Subcutaneous abdominal adipose tissue (tissue), 5 donors: Measurements from ENCODE around the gene NAB1.
"Not testable (repeated sequence)": the region's sequence is repeated elsewhere in the genome, so short reads cannot be mapped to it uniquely, and the experiment has no call there.

Experiments
- H3K27ac ChIP-seq: one replicate; pipeline ENCODE4 v1.7.0; 2013; ENCODE audit warnings: low read depth, mild to moderate bottlenecking, inconsistent platforms, low read length, moderate library complexity
- H3K27me3 ChIP-seq, 5 donors: one replicate each; pipeline ENCODE4 v1.7.0; 2013; ENCODE audit warnings: low read length in 5 of 5, inconsistent platforms in 1 of 5; ENCODE audit not compliant: control insufficient read depth in 5 of 5, insufficient read depth in 4 of 5
- H3K36me3 ChIP-seq, 5 donors: one replicate each; pipeline ENCODE4 v1.7.0; 2013; ENCODE audit warnings: low read length in 5 of 5; ENCODE audit not compliant: control insufficient read depth in 5 of 5, insufficient read depth in 5 of 5
- H3K4me1 ChIP-seq, 5 donors: one replicate each; pipeline ENCODE4 v1.7.0; 2013; ENCODE audit warnings: low read length in 5 of 5, mild to moderate bottlenecking in 3 of 5, moderate library complexity in 1 of 5; ENCODE audit not compliant: control insufficient read depth in 5 of 5, insufficient read depth in 5 of 5
- H3K4me3 ChIP-seq, 5 donors: one replicate each; pipeline ENCODE4 v1.7.0; 2013; ENCODE audit warnings: low read length in 5 of 5, low read depth in 1 of 5
- H3K9ac ChIP-seq, 5 donors: one replicate each; pipeline ENCODE4 v1.7.0; 2013; ENCODE audit warnings: low read length in 5 of 5, mild to moderate bottlenecking in 4 of 5, moderate library complexity in 3 of 5
- H3K9me3 ChIP-seq, 5 donors: one replicate each; pipeline ENCODE4 v1.7.0; 2013; ENCODE audit warnings: low read length in 5 of 5; ENCODE audit not compliant: control insufficient read depth in 5 of 5
- donor health status: healthy.
- donor health status: healthy.
- donor health status: healthy.
- donor health status: healthy.
- donor health status: healthy.

NAB1 gene

DNA sequence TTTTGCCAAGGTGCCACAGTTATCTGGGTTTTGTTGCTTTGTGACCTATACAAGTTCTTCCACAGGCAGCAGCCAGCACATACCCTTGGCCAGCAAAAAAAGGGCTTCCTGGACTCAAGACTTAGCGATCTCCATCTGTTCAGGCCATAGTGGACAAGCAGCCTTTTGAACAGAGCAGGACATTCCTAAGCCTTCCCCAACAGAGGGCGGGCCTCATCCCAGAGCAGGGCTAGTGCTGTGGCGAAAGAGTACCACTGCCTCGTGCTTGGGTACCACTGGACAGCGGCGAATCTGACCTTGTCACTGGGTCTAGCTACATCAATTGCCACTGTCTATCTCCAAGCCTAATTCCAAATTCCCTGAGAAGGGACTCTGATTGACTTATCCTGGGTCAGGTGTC, 56.4 kb downstream of the NAB1 start:
- no peaks in the 10 kb centered on the region for H3K4me1 ChIP-seq
- H3K27ac ChIP-seq: no peak overlapping the region
- no peak overlapping the region for H3K9ac ChIP-seq

GRCh38 chr2:190707726-190708125, 58.8 kb downstream of the NAB1 start:
- Histone ChIP-seq H3K4me3 (no peak overlapping the region), H3K9me3 (peaks cover 0 to 2% (median 0%) of the 10 kb centered on the region in 5 donors), H3K9ac (no peak overlapping the region), H3K4me1 (peaks cover 0 to 6% (median 0%) of the 10 kb centered on the region in 5 donors), H3K27me3 (peaks cover 0 to 4% (median 0%) of the 10 kb centered on the region in 5 donors), H3K36me3 (no peaks in the 10 kb centered on the region), H3K27ac (no peak overlapping the region)

More for the DNA sequence above, 56.4 kb downstream of the NAB1 start:
- no peak overlapping the region for H3K4me3 ChIP-seq
- H3K27me3 ChIP-seq: no peaks in the 10 kb centered on the region
- no peaks in the 10 kb centered on the region for H3K9me3 ChIP-seq
- H3K36me3 ChIP-seq: no peaks in the 10 kb centered on the region

GRCh38 chr2:190708650-190709049, 59.8 kb downstream of the NAB1 start:
- H3K4me1 ChIP-seq, H3K9ac ChIP-seq, H3K27me3 ChIP-seq, H3K36me3 ChIP-seq, H3K4me3 ChIP-seq, H3K27ac ChIP-seq, H3K9me3 ChIP-seq: not testable (repeated sequence)

DNA sequence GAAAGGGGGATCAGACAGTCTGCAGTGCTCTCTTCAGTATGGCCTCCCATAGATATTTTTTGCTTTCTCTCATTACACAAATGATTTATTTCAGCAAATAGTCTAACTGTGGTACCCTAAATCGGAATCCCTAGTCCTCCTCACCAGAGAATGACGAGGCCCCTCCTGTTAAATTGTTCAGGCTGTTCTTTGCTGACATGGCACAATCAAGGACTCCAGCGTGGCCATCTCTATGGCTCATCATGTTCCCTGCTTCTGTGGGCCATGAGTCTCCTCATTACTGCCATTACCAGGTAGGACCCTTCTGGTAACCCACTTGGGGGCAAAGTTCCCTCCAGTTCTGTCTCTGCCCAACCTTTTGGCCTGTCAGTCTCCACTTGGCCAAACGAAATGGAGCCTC, 62.2 kb downstream of the NAB1 start:
- Histone ChIP-seq H3K27ac (no peak overlapping the region), H3K4me3 (no peak overlapping the region), H3K36me3 (no peaks in the 10 kb centered on the region), H3K4me1 (peaks cover 0 to 6% (median 0%) of the 10 kb centered on the region in 5 donors), H3K9me3 (peaks cover 0 to 2% (median 0%) of the 10 kb centered on the region in 5 donors), H3K9ac (peak overlapping the region in 1 of 5 donors; percentile 97), H3K27me3 (peaks cover 0 to 4% (median 0%) of the 10 kb centered on the region in 5 donors)

DNA sequence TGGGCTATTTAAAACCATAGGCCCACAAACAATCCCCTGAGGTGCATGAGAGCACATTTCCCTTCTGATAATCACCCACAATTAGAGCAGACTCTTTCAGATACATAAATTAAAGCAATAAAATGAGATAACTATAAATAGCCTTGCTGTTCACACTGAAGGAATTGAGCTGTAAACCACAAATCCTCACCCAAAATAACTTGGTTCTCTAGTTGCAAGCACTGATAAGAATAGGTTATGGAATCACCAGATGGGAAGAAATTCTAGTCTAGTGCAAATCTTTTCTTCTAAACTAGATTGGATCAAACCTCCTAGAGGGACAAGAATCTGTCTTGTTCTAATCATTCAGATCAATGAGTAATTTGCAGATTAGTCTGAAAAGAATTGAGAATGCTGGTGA, 64.6 kb downstream of the NAB1 start:
- peaks cover 0 to 6% (median 0%) of the 10 kb centered on the region in 5 donors for H3K27me3 ChIP-seq
- H3K9me3 ChIP-seq: peaks cover 0 to 2% (median 0%) of the 10 kb centered on the region in 5 donors
- H3K4me1 ChIP-seq: peaks cover under 1 to 9% (median 7%) of the 10 kb centered on the region in 5 donors
- H3K9ac ChIP-seq: no peak overlapping the region
- no peak overlapping the region for H3K27ac ChIP-seq
- no peak overlapping the region for H3K4me3 ChIP-seq
- H3K36me3 ChIP-seq: no peaks in the 10 kb centered on the region

DNA sequence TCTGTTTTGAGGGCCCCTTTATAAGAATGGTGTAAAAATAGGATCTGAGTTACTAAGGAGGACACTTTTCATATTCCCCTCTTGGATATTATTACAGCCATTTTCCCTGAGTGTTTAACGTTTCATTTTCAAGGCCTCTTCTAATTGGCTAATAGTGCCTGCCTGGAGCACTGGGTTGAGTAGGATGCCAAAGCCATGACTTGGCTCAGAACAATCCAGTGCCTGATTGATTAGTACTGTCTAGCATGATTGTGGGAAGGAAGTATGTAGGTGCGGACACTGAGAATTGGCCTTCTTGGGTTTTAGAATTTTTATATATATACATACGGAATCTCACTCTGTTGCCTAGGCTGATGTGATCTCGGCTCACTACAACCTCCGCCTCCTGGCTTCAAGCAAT, 66.1 kb downstream of the NAB1 start:
- H3K27me3 ChIP-seq: peaks cover 0 to 11% (median 0%) of the 10 kb centered on the region in 5 donors
- peaks cover 7 to 20% (median 18%) of the 10 kb centered on the region in 5 donors for H3K4me1 ChIP-seq
- no peak overlapping the region for H3K27ac ChIP-seq
- H3K9ac ChIP-seq: no peak overlapping the region
- no peak overlapping the region for H3K4me3 ChIP-seq
- peaks cover 0 to 2% (median 0%) of the 10 kb centered on the region in 5 donors for H3K9me3 ChIP-seq
- H3K36me3 ChIP-seq: no peaks in the 10 kb centered on the region

- H3K27ac ChIP-seq: no peak overlapping the region
- no peaks in the 10 kb centered on the region for H3K36me3 ChIP-seq
- H3K9me3 ChIP-seq: peaks cover 0 to 1% (median 0%) of the 10 kb centered on the region in 5 donors
- no peak overlapping the region for H3K4me3 ChIP-seq
- H3K9ac ChIP-seq: no peak overlapping the region
- H3K27me3 ChIP-seq: peaks cover 0 to 9% (median 0%) of the 10 kb centered on the region in 5 donors
- peaks cover 7 to 20% (median 18%) of the 10 kb centered on the region in 5 donors for H3K4me1 ChIP-seq
Observed at GRCh38 chr2:190716176-190716807, 67.4 kb downstream of the NAB1 start.

- Histone ChIP-seq H3K4me1 (peaks cover 6 to 26% (median 18%) of the 10 kb centered on the region in 5 donors), H3K9ac (no peak overlapping the region), H3K27me3 (peaks cover 0 to 6% (median 0%) of the 10 kb centered on the region in 5 donors), H3K27ac (no peak overlapping the region), H3K36me3 (no peaks in the 10 kb centered on the region), H3K9me3 (no peaks in the 10 kb centered on the region), H3K4me3 (no peak overlapping the region)
Observed at GRCh38 chr2:190717306-190717705, 68.4 kb downstream of the NAB1 start.

DNA sequence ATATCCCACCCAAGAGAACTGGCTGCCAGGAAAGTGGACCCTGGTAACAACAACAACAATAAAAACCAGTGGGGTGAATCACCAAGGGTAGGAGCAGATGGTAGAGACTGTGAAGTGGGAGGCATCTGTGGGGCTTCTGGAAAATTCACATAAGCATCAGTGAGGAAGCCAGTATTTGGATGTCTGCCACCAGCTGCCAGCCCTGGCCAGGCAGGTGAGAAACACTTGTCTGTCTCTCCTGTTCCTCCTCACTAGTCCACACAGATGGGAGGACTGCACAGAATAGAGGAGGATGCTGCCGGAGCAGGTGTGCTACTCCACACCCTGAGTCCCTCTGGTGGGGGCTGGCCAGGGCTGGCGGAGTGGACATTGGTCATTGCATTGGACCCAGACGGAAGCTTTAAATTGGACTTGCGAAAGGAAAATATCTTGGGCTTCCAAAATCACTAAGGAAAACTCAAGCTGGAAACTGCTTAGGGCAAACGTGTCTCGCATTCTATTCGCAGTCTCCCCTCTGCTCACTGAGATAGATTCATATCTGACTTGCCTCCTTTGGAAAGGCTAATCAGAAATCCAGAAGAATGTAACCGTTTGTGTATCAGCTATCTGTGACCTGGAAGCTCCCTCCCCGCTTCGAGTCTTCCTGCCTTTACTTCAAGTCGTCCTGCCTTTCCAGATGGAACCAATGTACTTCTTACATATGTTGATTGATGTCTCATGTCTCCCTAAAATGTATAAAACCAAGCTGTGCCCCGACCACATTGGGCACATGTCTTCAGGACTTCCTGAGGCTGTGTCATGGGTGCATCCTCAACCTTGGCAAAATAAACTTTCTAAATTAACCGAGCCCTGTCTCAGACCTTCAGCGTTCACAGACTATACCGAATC, 69.1 kb downstream of the NAB1 start:
- Histone ChIP-seq H3K4me3 (peak overlapping the region in 1 of 5 donors; percentile 1), H3K4me1 (peaks cover 6 to 32% (median 20%) of the 10 kb centered on the region in 5 donors), H3K9ac (no peak overlapping the region), H3K27me3 (peaks cover 0 to 6% (median 0%) of the 10 kb centered on the region in 5 donors), H3K36me3 (no peaks in the 10 kb centered on the region), H3K27ac (no peak overlapping the region), H3K9me3 (no peaks in the 10 kb centered on the region)
